ENCODE measurements around the gene SLC6A6. TPM values are rescaled to one million over a fixed set of nuclear protein-coding genes. Genes with fewer than 3 reads are reported as not detected.
"Not testable (repeated sequence)": the region's sequence is repeated elsewhere in the genome, so short reads cannot be mapped to it uniquely, and the experiment has no call there.

SLC6A6 gene
- total RNA-seq, 1 experiment from 2014 or later: 10.2 TPM

- in situ Hi-C loops (cut with HindIII; ENCODE audit: low pct_unique_long_range_greater_than_20kb, low sequenced_read_pairs); DNase-seq (ENCODE audit: low read depth, low spot score): not testable (repeated sequence)
Measured at GRCh38 chr3:14409779-14410063, 7.3 kb downstream of the SLC6A6 start.

DNA sequence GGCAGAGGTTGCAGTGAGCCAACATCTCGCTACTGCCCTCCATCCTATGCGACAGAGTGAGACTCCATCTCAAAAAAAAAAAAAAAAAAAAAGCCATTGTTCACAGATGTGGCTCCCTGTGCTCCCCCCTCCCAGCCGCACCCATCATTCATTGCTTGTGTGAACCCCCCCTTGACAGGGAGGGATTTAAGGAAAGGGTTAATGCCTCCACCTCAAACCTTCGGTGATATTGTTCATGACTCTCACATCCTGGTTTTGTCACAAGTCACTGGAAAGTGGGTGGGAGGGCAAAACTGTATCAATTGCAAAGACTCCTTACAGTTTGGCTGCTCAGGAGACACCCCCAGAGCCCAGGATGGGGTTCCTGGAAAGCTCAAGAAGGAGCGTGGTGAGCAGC is 7.7 kb downstream of the SLC6A6 start:
- DNase-seq (ENCODE audit: low read depth, low spot score): no peak
- in situ Hi-C loops (cut with HindIII; ENCODE audit: low pct_unique_long_range_greater_than_20kb, low sequenced_read_pairs): no loop called here

DNA sequence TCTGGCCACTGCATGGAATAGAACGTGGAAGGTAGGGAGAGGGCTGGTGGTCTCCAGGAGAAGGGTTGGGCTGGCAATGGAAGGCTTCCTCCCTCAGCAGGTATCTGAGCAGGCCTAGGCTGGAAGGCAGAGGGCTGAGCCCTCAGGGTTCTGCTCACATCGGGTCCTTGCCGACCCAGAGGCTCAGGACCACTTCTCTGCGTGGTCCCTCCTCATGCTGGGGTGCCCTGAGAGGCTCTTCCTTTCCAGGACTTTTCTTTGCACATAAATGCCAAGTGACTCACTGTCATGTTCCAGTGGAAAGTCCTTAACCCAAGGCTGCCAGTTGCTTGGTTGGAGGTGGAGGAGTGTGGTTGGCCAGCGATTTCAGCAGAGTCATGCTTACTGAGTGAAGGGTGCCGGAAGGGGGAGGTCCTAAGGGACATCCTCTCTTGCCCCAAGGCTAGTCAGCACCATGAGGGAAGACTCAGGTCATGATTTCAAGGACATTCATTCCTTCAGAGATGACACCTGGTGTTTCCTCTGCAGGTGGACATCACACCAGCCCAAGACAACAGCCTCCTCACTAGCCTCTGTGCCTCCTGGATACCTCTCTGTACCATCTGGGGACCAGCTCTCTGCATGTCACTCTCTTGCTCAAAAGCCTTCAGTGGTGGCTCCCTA is 8.2 kb downstream of the SLC6A6 start:
- peak; percentile 79 for DNase-seq (ENCODE audit: low read depth, low spot score)
- in situ Hi-C loops (cut with HindIII; ENCODE audit: low pct_unique_long_range_greater_than_20kb, low sequenced_read_pairs): no loop called here

- no peak for DNase-seq (ENCODE audit: low read depth, low spot score)
- in situ Hi-C loops (cut with HindIII; ENCODE audit: low pct_unique_long_range_greater_than_20kb, low sequenced_read_pairs): no loop called here
Measured at GRCh38 chr3:14411166-14411526, 8.7 kb downstream of the SLC6A6 start.

GRCh38 chr3:14411988-14412387 is 9.6 kb downstream of the SLC6A6 start:
- in situ Hi-C loops (cut with HindIII; ENCODE audit: low pct_unique_long_range_greater_than_20kb, low sequenced_read_pairs): no loop called here
- no peak for DNase-seq (ENCODE audit: low read depth, low spot score)

GRCh38 chr3:14412831-14413380 is 10.5 kb downstream of the SLC6A6 start:
- no peak for DNase-seq (ENCODE audit: low read depth, low spot score)
- in situ Hi-C loops (cut with HindIII; ENCODE audit: low pct_unique_long_range_greater_than_20kb, low sequenced_read_pairs): no loop called here

DNA sequence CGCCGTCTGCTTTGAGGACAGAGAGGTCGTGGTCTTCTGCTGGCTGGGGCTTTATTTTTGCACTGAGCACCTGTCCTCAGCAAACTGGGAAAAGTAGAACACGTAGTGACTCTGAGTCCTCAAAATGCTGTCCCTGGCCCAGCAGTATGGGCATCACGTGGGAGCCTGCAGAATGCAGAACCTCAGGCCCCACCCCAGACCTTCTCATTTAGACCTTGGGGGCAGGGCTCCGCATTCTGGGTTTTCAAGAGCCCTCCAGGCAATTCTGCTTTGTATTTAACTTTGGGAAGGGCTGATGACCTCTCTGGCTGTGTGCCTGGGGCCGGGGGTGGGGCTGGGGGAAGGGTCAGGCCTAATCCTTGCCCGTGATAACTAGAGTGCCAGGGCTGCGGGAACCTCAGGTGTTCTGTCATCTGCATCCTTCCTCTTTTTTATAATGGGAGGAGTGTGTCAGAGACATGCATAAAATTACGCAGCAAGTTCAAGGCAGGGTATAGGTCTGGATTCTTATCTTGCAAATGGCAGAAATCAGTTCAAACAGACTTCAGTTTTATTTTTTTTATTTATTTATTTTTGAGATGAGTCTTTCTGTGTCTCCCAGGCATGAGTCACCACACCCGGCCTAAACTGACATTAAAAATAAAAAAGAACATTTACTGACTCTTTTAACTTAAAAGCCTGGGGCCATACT is 11.1 kb downstream of the SLC6A6 start:
- DNase-seq (ENCODE audit: low read depth, low spot score): no peak
- in situ Hi-C loops (cut with HindIII; ENCODE audit: low pct_unique_long_range_greater_than_20kb, low sequenced_read_pairs): no loop called here

DNA sequence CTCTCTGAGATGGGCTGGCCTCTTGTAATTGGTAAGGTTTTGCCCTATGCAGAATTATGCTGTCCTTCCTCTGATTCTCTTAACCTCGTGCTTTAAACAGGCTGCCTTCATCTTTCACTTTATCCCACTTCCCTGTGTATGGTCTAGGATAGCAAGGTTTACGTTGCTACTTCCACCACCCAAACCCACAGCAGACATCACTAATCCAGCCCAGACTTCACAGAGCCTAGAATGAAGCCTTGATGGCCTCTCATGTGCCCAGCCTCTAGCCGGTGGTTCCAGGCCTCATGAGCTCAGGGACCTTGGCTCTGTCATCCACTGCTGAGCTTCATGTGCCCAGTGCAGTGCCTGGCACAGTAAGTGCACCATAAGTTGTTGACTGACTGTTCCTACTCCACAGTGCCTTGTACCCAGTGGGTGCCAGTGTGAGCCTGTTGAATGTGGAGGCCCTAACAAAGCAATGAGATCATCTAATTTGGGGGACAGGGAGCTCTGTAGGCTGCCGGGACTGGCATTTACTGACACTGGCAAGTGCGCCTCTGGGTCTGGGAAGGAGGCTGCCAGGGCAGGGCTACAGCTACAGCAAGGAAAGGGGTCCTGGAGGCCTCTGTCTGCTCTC is 12.5 kb downstream of the SLC6A6 start:
- in situ Hi-C loops (cut with HindIII; ENCODE audit: low pct_unique_long_range_greater_than_20kb, low sequenced_read_pairs): no loop called here
- DNase-seq (ENCODE audit: low read depth, low spot score): no peak

- DNase-seq (ENCODE audit: low read depth, low spot score): no peak
- in situ Hi-C loops (cut with HindIII; ENCODE audit: low pct_unique_long_range_greater_than_20kb, low sequenced_read_pairs): no loop called here
Measured at GRCh38 chr3:14415501-14415900, 13.1 kb downstream of the SLC6A6 start.

DNA sequence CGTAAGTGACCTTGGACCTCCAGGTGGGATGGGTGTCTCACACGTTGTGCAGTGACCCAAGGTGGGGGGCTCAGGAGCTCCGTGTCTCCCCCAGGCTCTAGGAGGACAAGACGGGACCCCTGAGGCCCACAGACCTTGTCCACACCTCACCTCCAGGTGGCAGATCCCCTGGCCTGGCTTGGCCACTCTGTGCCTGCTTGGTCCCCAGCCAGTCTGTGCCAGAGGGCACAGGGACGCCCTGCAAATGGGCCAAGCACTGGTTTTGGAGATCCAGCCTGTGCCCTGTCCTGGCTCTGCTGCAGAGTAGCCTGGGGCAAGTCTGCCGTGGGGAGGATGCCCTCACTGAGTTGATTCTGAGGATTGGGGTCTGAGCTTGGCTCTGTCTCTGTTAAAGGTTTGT is 14.0 kb downstream of the SLC6A6 start:
- DNase-seq (ENCODE audit: low read depth, low spot score): no peak
- in situ Hi-C loops (cut with HindIII; ENCODE audit: low pct_unique_long_range_greater_than_20kb, low sequenced_read_pairs): no loop called here

- in situ Hi-C loops (cut with HindIII; ENCODE audit: low pct_unique_long_range_greater_than_20kb, low sequenced_read_pairs): no loop called here
- no peak for DNase-seq (ENCODE audit: low read depth, low spot score)
Measured at GRCh38 chr3:14418296-14419250, 16.2 kb downstream of the SLC6A6 start.

DNA sequence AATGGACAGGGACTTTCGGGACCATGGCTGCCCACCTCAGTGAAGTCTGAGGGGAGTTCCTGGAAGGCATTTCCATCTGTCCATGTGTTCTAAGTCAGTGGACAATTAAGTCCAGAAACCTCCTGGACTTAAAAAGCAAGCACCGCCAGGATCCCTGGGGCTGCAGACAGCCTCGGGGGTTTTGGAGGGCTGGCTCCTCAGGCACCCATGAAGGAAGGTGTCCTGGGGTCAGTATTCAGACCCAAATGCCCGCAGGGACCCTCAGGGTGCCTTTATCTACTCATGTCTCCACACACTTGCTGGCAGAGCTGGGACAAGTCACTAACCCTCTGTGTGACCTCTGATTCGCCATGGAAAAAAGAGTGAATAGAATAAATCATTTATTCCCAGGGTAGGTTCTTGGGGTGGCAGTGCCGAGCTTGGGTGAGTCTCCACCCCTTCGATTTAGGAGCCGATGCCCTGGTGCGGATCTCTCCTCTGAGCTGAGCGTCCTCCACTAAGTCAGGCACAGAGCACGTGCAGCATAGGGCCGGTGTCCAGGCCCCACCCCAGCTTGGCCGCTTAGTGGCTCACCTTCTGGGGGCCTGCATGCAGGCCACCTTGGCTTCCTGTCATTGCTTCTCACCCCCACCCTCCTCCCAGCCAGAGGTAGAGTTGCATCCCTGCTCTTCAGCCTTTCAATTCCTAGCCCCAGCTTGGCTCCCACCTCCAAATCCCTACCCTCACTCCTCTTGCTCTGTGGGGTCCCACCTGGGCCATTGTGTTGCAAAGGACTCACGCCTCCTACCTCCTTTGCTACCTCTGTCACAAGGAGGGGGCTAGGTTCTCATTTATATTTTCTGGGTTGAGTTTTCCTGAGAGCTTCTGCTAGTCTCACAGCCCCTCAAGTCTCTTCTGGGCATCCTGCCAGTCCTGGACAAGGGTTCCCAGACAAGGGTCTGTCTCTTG is 19.9 kb downstream of the SLC6A6 start:
- DNase-seq (ENCODE audit: low read depth, low spot score): no peak
- in situ Hi-C loops (cut with HindIII; ENCODE audit: low pct_unique_long_range_greater_than_20kb, low sequenced_read_pairs): no loop called here

GRCh38 chr3:14423197-14423743 is 20.9 kb downstream of the SLC6A6 start:
- DNase-seq (ENCODE audit: low read depth, low spot score): no peak
- in situ Hi-C loops (cut with HindIII; ENCODE audit: low pct_unique_long_range_greater_than_20kb, low sequenced_read_pairs): no loop called here

DNA sequence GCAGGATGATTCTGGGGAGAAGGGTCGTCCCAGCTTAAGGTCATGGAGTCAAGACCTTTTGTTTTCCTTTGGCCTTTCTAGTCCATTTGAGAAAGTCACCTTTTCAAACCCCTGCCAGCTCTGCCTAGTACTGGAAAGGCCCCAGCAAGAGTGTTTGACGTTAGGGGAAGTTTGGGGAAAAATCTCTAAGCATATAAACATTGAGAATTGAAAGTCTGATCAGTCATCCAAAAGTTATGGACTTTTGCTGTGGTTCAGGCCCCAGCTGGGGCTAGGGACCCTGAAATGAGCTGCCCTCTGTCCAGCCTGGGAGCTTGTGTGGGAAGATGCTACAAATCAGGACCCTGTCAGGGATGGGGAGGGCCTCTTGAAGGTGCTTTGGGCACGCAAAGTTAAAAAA is 21.6 kb downstream of the SLC6A6 start:
- DNase-seq (ENCODE audit: low read depth, low spot score): no peak
- in situ Hi-C loops (cut with HindIII; ENCODE audit: low pct_unique_long_range_greater_than_20kb, low sequenced_read_pairs): no loop called here

DNA sequence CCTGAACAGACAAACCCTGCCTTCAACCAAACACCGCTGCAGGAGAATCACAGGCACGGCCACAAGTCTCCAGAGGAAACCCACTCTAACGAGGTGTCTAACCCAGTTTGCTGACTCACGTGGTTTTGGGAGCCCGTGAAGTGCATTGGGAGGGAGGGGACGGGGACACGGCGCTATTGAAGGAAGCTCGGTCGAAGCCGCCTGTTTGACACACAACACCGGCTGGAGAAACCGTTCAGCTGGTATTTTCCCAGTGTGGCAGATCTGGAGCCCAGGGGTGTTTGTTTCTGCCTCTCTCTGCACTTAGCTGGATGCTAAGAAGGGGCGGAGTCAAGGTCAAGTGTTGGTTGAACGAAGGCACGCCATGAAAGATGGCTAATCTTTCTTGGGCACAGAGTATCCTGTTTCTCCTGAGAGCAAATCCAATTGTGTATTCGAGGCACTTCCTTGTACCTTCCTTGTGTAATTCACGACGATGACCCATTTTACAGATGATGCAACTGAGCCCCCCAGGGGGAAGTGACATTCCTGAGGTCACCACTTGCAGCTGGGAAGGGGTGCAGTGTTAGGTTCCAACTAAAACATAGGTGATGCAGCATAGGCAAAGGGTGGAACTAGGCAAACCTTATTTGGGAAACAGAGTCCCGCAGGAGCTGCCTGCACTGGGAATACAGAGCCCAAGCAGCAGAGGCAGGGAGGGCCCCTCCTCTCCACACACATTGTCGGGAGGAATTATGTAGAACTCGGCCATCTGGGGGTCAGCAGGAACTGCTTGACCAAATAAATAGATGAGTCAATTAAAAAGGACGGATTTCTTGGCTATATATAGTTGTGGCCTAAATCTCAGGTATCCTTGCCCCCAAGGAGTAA is 22.5 kb downstream of the SLC6A6 start:
- no peak for DNase-seq (ENCODE audit: low read depth, low spot score)
- in situ Hi-C loops (cut with HindIII; ENCODE audit: low pct_unique_long_range_greater_than_20kb, low sequenced_read_pairs): no loop called here

All from SK-MEL-5 (cell line).